ENCODE measurements around the gene SLBP. TPM values are rescaled to one million over a fixed set of nuclear protein-coding genes. Genes with fewer than 3 reads are reported as not detected.

The SLBP gene
- total and polyA plus RNA-seq, 2 of the 8 experiments (the other 6 are each of a cell fraction or from before 2014, with no cell fraction given), result 44.1 to 49.0 TPM

DNA sequence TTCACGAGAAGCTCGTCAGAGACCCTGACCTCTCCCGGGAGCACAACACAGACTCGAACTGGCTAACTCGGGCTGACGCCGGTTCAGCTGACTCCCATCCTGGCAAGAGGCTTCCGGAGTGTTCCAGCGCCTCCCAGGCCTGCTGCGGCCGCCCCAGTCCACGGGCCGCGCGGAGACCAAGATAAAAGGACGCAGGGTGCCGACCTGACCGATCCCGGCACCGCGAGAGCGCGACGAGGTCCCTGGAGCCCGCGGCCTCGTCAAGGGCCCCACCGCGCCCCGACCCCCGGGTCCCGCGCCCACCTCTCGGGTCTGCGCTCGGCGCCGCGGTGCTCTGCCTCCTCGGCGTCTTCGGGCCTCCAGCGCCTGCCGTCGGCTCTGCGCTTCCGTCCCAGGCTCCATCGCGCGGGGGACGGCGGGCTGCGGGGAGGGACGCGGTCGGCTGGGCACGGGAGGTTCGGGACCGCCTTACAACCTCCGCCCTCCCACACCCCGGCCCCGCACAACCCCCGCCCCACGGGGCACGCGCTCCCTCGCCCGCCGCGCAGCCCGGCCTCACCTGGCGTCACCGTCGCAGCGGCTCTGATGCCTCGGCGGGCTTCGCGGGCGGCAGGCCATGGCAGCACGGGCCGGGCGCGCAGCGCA, 426 bp downstream of the SLBP start (continued):
- TF ChIP-seq HDAC2 (IDR thresholded peaks at IDR 0.05; ENCODE audit: borderline replicate concordance in 1 of 2, low read depth in 2 of 2, low read length in 2 of 2), result no peak

Measured in H1 (cell line).